Lower leg skin (tissue), 3 donors: Measurements from ENCODE around the gene C1QL3.

Source experiments
- POLR2A ChIP-seq, 2 donors: fragments of 450-650 bp; IDR thresholded peaks; one replicate each; pipeline ENCODE4 v1.6.1; 2016 to 2017; ENCODE audit warnings: antibody characterized with exemption in 2 of 2, mild to moderate bottlenecking in 1 of 2, moderate library complexity in 1 of 2
- TF ChIP-seq, protein P1 (sequence below), 3 donors: fragments of 450-650 bp; IDR thresholded peaks; one replicate each; pipeline ENCODE4 v1.5.1; 2016; ENCODE audit warnings: antibody characterized with exemption in 3 of 3, mild to moderate bottlenecking in 3 of 3, moderate library complexity in 2 of 3

DNA sequence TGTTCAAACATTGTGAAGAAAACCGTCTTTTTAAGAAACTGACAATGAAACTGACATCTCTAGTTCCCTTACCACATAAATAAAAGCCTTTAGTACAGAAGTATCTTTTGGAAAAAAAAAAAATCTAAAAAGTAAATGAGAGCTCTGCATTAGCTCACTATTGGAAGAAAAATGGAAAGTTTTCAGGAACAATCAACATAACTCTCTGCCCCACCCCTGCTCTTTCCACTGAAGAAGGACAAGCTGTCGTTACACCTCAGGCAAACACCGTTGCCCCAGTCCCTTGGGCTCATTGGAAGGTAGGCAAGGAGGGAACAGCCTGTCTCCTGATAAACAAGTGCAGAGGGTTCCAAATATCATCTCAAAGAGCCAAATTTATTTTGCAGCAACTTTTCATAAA is 22.4 kb upstream of the C1QL3 start:
- TF ChIP-seq POLR2A (IDR thresholded peaks at IDR 0.05) = no peak
- TF ChIP-seq, protein P1, sequence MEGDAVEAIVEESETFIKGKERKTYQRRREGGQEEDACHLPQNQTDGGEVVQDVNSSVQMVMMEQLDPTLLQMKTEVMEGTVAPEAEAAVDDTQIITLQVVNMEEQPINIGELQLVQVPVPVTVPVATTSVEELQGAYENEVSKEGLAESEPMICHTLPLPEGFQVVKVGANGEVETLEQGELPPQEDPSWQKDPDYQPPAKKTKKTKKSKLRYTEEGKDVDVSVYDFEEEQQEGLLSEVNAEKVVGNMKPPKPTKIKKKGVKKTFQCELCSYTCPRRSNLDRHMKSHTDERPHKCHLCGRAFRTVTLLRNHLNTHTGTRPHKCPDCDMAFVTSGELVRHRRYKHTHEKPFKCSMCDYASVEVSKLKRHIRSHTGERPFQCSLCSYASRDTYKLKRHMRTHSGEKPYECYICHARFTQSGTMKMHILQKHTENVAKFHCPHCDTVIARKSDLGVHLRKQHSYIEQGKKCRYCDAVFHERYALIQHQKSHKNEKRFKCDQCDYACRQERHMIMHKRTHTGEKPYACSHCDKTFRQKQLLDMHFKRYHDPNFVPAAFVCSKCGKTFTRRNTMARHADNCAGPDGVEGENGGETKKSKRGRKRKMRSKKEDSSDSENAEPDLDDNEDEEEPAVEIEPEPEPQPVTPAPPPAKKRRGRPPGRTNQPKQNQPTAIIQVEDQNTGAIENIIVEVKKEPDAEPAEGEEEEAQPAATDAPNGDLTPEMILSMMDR (IDR thresholded peaks at IDR 0.05) = no peak
